H9 (cell line): ENCODE measurements around the gene DGKB. TPM values are rescaled to one million over a fixed set of nuclear protein-coding genes. Genes with fewer than 3 reads are reported as not detected.

Experiments
- DNase-seq: peaks from one replicate; pipeline ENCODE4 v3.0.0-alpha.2; 2017
- H2AFZ ChIP-seq: one replicate; pipeline ENCODE4 v1.6.1; 2013; ENCODE audit warnings: mild to moderate bottlenecking, low read length, control low read depth, moderate library complexity
- H2AK5ac ChIP-seq: 2 replicates; pipeline ENCODE4 v1.6.1; 2013; ENCODE audit warnings: low read length, control low read depth, mixed read lengths; ENCODE audit not compliant: insufficient read length
- H2BK120ac ChIP-seq: one replicate; pipeline ENCODE4 v1.6.1; 2013; ENCODE audit warnings: low read depth, mild to moderate bottlenecking, low read length, control low read depth, inconsistent platforms; ENCODE audit not compliant: poor library complexity, severe bottlenecking
- H2BK12ac ChIP-seq: 2 replicates; pipeline ENCODE4 v1.6.1; 2013; ENCODE audit warnings: low read length, control low read depth, mixed read lengths, low read depth; ENCODE audit not compliant: insufficient read length
- H2BK15ac ChIP-seq: 2 replicates; pipeline ENCODE4 v1.6.1; 2013; ENCODE audit warnings: low read depth, low read length, control low read depth
- H2BK20ac ChIP-seq: one replicate; pipeline ENCODE4 v1.6.1; 2013; ENCODE audit warnings: low read depth, mild to moderate bottlenecking, low read length, control low read depth, inconsistent platforms; ENCODE audit not compliant: poor library complexity, severe bottlenecking
- H2BK5ac ChIP-seq: 2 replicates; pipeline ENCODE4 v1.6.1; 2013; ENCODE audit warnings: low read length, control low read depth, mixed read lengths; ENCODE audit not compliant: insufficient read length
- H3K14ac ChIP-seq: 2 replicates; pipeline ENCODE4 v1.6.1; 2013; ENCODE audit warnings: low read length, control low read depth; ENCODE audit not compliant: insufficient read depth
- H3K18ac ChIP-seq: 2 replicates; pipeline ENCODE4 v1.6.1; 2013; ENCODE audit warnings: low read depth, mild to moderate bottlenecking, mixed read lengths, low read length, control low read depth; ENCODE audit not compliant: insufficient read length
- H3K23ac ChIP-seq: 2 replicates; pipeline ENCODE4 v1.6.1; 2013; ENCODE audit warnings: low read length, control low read depth, mixed read lengths, low read depth; ENCODE audit not compliant: insufficient read length
- H3K23me2 ChIP-seq: 2 replicates; pipeline ENCODE4 v1.6.1; 2013; ENCODE audit warnings: low read depth, mild to moderate bottlenecking, mixed read lengths, low read length, control low read depth; ENCODE audit not compliant: insufficient read length, poor library complexity, severe bottlenecking
- H3K27ac ChIP-seq: 2 replicates; pipeline ENCODE4 v1.5.1; 2013; ENCODE audit warnings: low read length, control low read depth, mixed read lengths, low read depth; ENCODE audit not compliant: insufficient read length
- H3K27me3 ChIP-seq: 2 replicates; pipeline ENCODE4 v1.6.1; 2013; ENCODE audit warnings: low read length, control low read depth, inconsistent platforms; ENCODE audit not compliant: insufficient read depth
- H3K4ac ChIP-seq: 2 replicates; pipeline ENCODE4 v1.6.1; 2013; ENCODE audit warnings: low read depth, mild to moderate bottlenecking, control low read depth, inconsistent platforms, low read length, moderate library complexity
- H3K4me1 ChIP-seq: 2 replicates; pipeline ENCODE4 v1.6.1; 2013; ENCODE audit warnings: low read length, control low read depth, inconsistent platforms; ENCODE audit not compliant: insufficient read depth
- H3K4me2 ChIP-seq: 2 replicates; pipeline ENCODE4 v1.6.1; 2013; ENCODE audit warnings: low read length, control low read depth, mixed read lengths; ENCODE audit not compliant: insufficient read length, insufficient read depth
- H3K56ac ChIP-seq: 2 replicates; pipeline ENCODE4 v1.6.1; 2013; ENCODE audit warnings: low read depth, mild to moderate bottlenecking, mixed read lengths, low read length, control low read depth; ENCODE audit not compliant: insufficient read length
- H3K79me1 ChIP-seq: 2 replicates; pipeline ENCODE4 v1.6.1; 2013; ENCODE audit warnings: low read depth, mild to moderate bottlenecking, moderate library complexity, low read length, control low read depth, inconsistent platforms; ENCODE audit not compliant: insufficient read depth, poor library complexity, severe bottlenecking
- H3K79me2 ChIP-seq: 2 replicates; pipeline ENCODE4 v1.6.1; 2013; ENCODE audit warnings: low read length, control low read depth, inconsistent platforms; ENCODE audit not compliant: insufficient read depth
- H3K9ac ChIP-seq: 2 replicates; pipeline ENCODE4 v1.6.1; 2013; ENCODE audit warnings: low read length, control low read depth, mixed read lengths; ENCODE audit not compliant: insufficient read length; ENCODE audit errors: extremely low read depth
- H3K9me3 ChIP-seq: one replicate; pipeline ENCODE4 v1.6.1; 2013; ENCODE audit warnings: low read depth, low read length, inconsistent platforms; ENCODE audit not compliant: control insufficient read depth
- H3T11ph ChIP-seq: one replicate; pipeline ENCODE4 v1.6.1; 2013; ENCODE audit warnings: mild to moderate bottlenecking, low read length, control low read depth, inconsistent platforms
- H4K20me1 ChIP-seq: one replicate; pipeline ENCODE4 v1.6.1; 2013; ENCODE audit not compliant: control insufficient read depth, insufficient read length, insufficient read depth
- H4K5ac ChIP-seq: 2 replicates; pipeline ENCODE4 v1.6.1; 2013; ENCODE audit warnings: low read depth, mild to moderate bottlenecking, mixed read lengths, low read length, control low read depth; ENCODE audit not compliant: insufficient read length
- H4K8ac ChIP-seq: replicated peaks from 2 replicates; pipeline ENCODE4 v1.6.1; 2013; ENCODE audit warnings: low read length, control low read depth, mixed read lengths, low read depth; ENCODE audit not compliant: insufficient read length
- H4K91ac ChIP-seq: 2 replicates; pipeline ENCODE4 v1.6.1; 2013; ENCODE audit warnings: low read depth, mild to moderate bottlenecking, moderate library complexity, mixed read lengths, low read length, control low read depth; ENCODE audit not compliant: insufficient read length
- H3K27ac Mint-ChIP-seq, 3 experiments: 2 replicates in 2 of 3; 3 replicates in 1 of 3; pipeline ENCODE4 v1.8.0; 2020 to 2021; ENCODE audit warnings: mixed read lengths in 3 of 3, mild to moderate bottlenecking in 1 of 3, moderate library complexity in 1 of 3
- H3K27me3 Mint-ChIP-seq: 2 replicates; pipeline ENCODE4 v1.8.0; 2021; ENCODE audit warnings: low read depth, mild to moderate bottlenecking, moderate library complexity, mixed read lengths
- H3K36me3 Mint-ChIP-seq, 3 experiments: 2 replicates in 2 of 3; 3 replicates in 1 of 3; pipeline ENCODE4 v1.8.0; 2020 to 2021; ENCODE audit warnings: low read depth in 3 of 3, mixed read lengths in 3 of 3; ENCODE audit not compliant: insufficient read depth in 1 of 3
- H3K4me1 Mint-ChIP-seq, 2 experiments: 2 replicates each; pipeline ENCODE4 v1.8.0; 2020; ENCODE audit warnings: mixed read lengths in 2 of 2
- H3K4me3 Mint-ChIP-seq, 2 experiments: 2 replicates in 1 of 2; 3 replicates in 1 of 2; pipeline ENCODE4 v1.8.0; 2020 to 2021; ENCODE audit warnings: mild to moderate bottlenecking in 2 of 2, mixed read lengths in 2 of 2, moderate library complexity in 1 of 2
- H3K9me3 Mint-ChIP-seq, 2 experiments: 2 replicates in 1 of 2; 3 replicates in 1 of 2; pipeline ENCODE4 v1.8.0; 2020; ENCODE audit warnings: mild to moderate bottlenecking in 2 of 2, mixed read lengths in 2 of 2, moderate library complexity in 1 of 2
- WGBS: extraction: QIAGEN DNeasy Blood & Tissue Kit; methylation state at CpG from one replicate; pipeline ENCODE4 v1.1.7; 2013; ENCODE audit warnings: missing lambda C conversion rate, low lambda C conversion rate, mixed read lengths; ENCODE audit not compliant: insufficient read length; ENCODE audit errors: extremely low coverage; 5-methylcytosine and 5-hydroxymethylcytosine counted together
- total RNA-seq: library from RNA; stranded (reverse); gene quantifications from 2 replicates; pipeline ENCODE4 v1.2.1, GENCODE V29; 2021
- TF ChIP-seq, protein P1 (sequence below): fragments of 200-600 bp; sonication (generic); conservative IDR thresholded peaks from 3 replicates; pipeline ENCODE4 v1.8.0; 2021; ENCODE audit warnings: antibody characterized with exemption, mild to moderate bottlenecking

DGKB gene
- total RNA-seq, 1 experiment from 2014 or later = 0.26 TPM

DNA sequence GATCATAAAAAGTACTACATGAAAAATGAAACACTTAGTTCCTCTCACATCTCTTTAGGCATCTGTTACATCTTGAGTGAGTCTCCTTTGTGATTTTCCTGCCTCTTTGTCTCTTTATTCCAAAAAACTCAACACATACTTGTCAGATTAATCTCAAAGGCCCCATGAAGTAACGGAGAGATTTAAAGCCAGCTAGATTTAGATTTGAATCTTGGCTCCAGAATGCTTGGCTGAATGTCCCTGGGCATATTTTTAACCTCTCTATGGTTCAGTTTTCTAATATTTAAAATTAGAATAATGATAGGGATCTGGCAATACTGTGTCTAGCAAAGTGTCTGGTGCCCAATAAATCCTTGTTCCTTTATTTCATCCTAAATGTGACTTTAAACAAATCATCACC, 140.0 kb downstream of the DGKB start:
- no peak overlapping the region for H3K9ac ChIP-seq
- Mint-ChIP-seq H3K4me1 (peaks cover 5 to 6% of the 10 kb centered on the region in 2 experiments; a peak in 3 of 4 replicates), H3K36me3 (no peaks in the 10 kb centered on the region), H3K9me3 (no peaks in the 10 kb centered on the region), H3K27me3 (no peaks in the 10 kb centered on the region), H3K27ac (no peak overlapping the region), H3K4me3 (no peak overlapping the region)
- H2BK12ac ChIP-seq = no peak overlapping the region
- no peaks in the 10 kb centered on the region for H4K20me1 ChIP-seq
- H3K9me3 ChIP-seq = no peaks in the 10 kb centered on the region
- no peak overlapping the region for H3T11ph ChIP-seq
- no peak overlapping the region for H2BK20ac ChIP-seq
- no peak overlapping the region for H4K5ac ChIP-seq
- no peak overlapping the region for H2BK5ac ChIP-seq
- no peak overlapping the region for H2AK5ac ChIP-seq
- no CpG with 5 or more reads among the region's 1 CpG for WGBS
- H3K56ac ChIP-seq = no peak overlapping the region
- H2BK15ac ChIP-seq = no peak overlapping the region
- no peak overlapping the region for H3K23ac ChIP-seq
- DNase-seq = no peak
- H3K4ac ChIP-seq = no peak overlapping the region
- H3K27me3 ChIP-seq = no peaks in the 10 kb centered on the region
- H4K91ac ChIP-seq = no peak overlapping the region
- H2BK120ac ChIP-seq = no peak overlapping the region
- H3K14ac ChIP-seq = no peak overlapping the region
- H3K4me1 ChIP-seq = no peaks in the 10 kb centered on the region; the same call in 1 of the 2 replicates
- H3K79me1 ChIP-seq = no peaks in the 10 kb centered on the region
- no peak overlapping the region for H3K4me2 ChIP-seq
- no peak overlapping the region for H2AFZ ChIP-seq
- TF ChIP-seq, protein P1, sequence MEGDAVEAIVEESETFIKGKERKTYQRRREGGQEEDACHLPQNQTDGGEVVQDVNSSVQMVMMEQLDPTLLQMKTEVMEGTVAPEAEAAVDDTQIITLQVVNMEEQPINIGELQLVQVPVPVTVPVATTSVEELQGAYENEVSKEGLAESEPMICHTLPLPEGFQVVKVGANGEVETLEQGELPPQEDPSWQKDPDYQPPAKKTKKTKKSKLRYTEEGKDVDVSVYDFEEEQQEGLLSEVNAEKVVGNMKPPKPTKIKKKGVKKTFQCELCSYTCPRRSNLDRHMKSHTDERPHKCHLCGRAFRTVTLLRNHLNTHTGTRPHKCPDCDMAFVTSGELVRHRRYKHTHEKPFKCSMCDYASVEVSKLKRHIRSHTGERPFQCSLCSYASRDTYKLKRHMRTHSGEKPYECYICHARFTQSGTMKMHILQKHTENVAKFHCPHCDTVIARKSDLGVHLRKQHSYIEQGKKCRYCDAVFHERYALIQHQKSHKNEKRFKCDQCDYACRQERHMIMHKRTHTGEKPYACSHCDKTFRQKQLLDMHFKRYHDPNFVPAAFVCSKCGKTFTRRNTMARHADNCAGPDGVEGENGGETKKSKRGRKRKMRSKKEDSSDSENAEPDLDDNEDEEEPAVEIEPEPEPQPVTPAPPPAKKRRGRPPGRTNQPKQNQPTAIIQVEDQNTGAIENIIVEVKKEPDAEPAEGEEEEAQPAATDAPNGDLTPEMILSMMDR = no peak
- no peak overlapping the region for H3K27ac ChIP-seq
- H3K79me2 ChIP-seq = no peaks in the 10 kb centered on the region
- H3K18ac ChIP-seq = no peak overlapping the region
- H4K8ac ChIP-seq = no peak overlapping the region
- H3K23me2 ChIP-seq = no peaks in the 10 kb centered on the region
